HepG2 (cell line): ENCODE data around the gene ULK4. TPM values are rescaled to one million over a fixed set of nuclear protein-coding genes. Genes with fewer than 3 reads are reported as not detected.

ENCODE experiments used
- ATAC-seq: fragments of 200-7000 bp; cut with Tn5 transposase; 3 replicates; pipeline ENCODE4 v1.9.1; 2020; ENCODE audit warnings: mild to moderate bottlenecking, moderate library complexity
- BruUV-seq: library from RNA; stranded (reverse); fragments of 400-500 nt; replicated peaks from 2 replicates; lab custom pipeline; 2021; lab: Mats Ljungman, UMichigan
- CTCF ChIA-PET: fragments of 300-600 bp; formaldehyde crosslinking; extraction: SDS; loops from one replicate; lab custom pipeline; 2021; ENCODE audit warnings: low total read pairs, inconsistent platforms, low intra/inter-chr PET ratio; lab: Yijun Ruan, JAX
- POLR2A ChIA-PET: fragments of 350-600 bp; sonication (Branson Sonifier 250); formaldehyde crosslinking; loops from one replicate; lab custom pipeline; 2020; ENCODE audit warnings: antibody characterized with exemption, inconsistent platforms; lab: Yijun Ruan, JAX
- DNase-seq: peaks from one replicate; pipeline ENCODE4 v3.0.0-alpha.2; 2015; ENCODE audit warnings: low spot score
- FAIRE-seq: peaks from 3 replicates; lab custom pipeline; 2011; peaks lifted over from hg19 to GRCh38; lab: Jason Lieb, UNC
- H2AFZ ChIP-seq: one replicate; pipeline ENCODE4 v1.6.1; 2011; ENCODE audit warnings: low read length, inconsistent platforms
- H3K27ac ChIP-seq: fragments of 300-600 bp; 3 replicates; pipeline ENCODE4 v1.8.0; 2011; ENCODE audit warnings: mixed run types, mild to moderate bottlenecking, mixed read lengths, low read length, inconsistent platforms; ENCODE audit not compliant: insufficient read depth; ENCODE audit errors: extremely low read length
- H3K27me3 ChIP-seq, 2 experiments: fragments of 200-600 bp in 1 of 2; 2 replicates in 1 of 2; 3 replicates in 1 of 2; pipeline versions ENCODE4 v1.6.0 to v1.8.0; 2011; ENCODE audit warnings: low read length in 2 of 2, mild to moderate bottlenecking in 2 of 2, moderate library complexity in 2 of 2, inconsistent platforms in 1 of 2; ENCODE audit not compliant: insufficient read depth in 2 of 2, control insufficient read depth in 1 of 2
- H3K36me3 ChIP-seq, 2 experiments: fragments of 200-600 bp in 1 of 2; replicated peaks in 1 of 2; 2 replicates in 1 of 2; 3 replicates in 1 of 2; pipeline versions ENCODE4 v1.5.1 to v1.8.0; 2011; ENCODE audit warnings: low read length in 2 of 2, inconsistent platforms in 1 of 2; ENCODE audit not compliant: insufficient read depth in 2 of 2, control insufficient read depth in 1 of 2
- H3K4me1 ChIP-seq: 2 replicates; pipeline ENCODE4 v1.5.1; 2012; ENCODE audit warnings: low read length, inconsistent platforms; ENCODE audit not compliant: insufficient read depth
- H3K4me2 ChIP-seq: 2 replicates; pipeline ENCODE4 v1.6.0; 2011; ENCODE audit warnings: low read depth, low read length, inconsistent platforms
- H3K4me3 ChIP-seq, 3 experiments: fragments of 200-600 bp in 1 of 3; sonication (generic), shearing (Covaris generic) in 1 of 3; replicated peaks in 1 of 3; 2 replicates each; pipeline ENCODE4 v1.5.1; 2011 to 2016; ENCODE audit warnings: low read length in 3 of 3, inconsistent platforms in 2 of 3, low read depth in 2 of 3, mild to moderate bottlenecking in 2 of 3, control low read depth in 1 of 3, mixed read lengths in 1 of 3; ENCODE audit not compliant: insufficient read depth in 1 of 3
- H3K79me2 ChIP-seq: one replicate; pipeline ENCODE4 v1.6.1; 2011; ENCODE audit warnings: low read length, inconsistent platforms; ENCODE audit not compliant: insufficient read depth
- H3K9ac ChIP-seq: 2 replicates; pipeline ENCODE4 v1.6.0; 2011; ENCODE audit warnings: mild to moderate bottlenecking, low read depth, low read length, inconsistent platforms; ENCODE audit not compliant: insufficient read depth
- H3K9me3 ChIP-seq: 2 replicates; pipeline ENCODE4 v1.5.1; 2012; ENCODE audit warnings: mild to moderate bottlenecking, low read length
- H4K20me1 ChIP-seq: 2 replicates; pipeline ENCODE4 v1.6.0; 2011; ENCODE audit warnings: inconsistent platforms, mild to moderate bottlenecking, low read length, moderate library complexity; ENCODE audit not compliant: insufficient read depth
- BCL3 ChIP-seq: sonication (generic); formaldehyde crosslinking; IDR thresholded peaks from 2 replicates; pipeline ENCODE4 v1.5.1; 2020; ENCODE audit warnings: mild to moderate bottlenecking, missing genetic modification reagents, moderate library complexity
- HOMEZ ChIP-seq: IDR thresholded peaks from 2 replicates; pipeline ENCODE4 v1.6.1; 2016; ENCODE audit warnings: low read depth
- POGZ ChIP-seq: sonication (generic); formaldehyde crosslinking; IDR thresholded peaks from 2 replicates; pipeline ENCODE4 v1.4.0; 2020; ENCODE audit warnings: mild to moderate bottlenecking, missing genetic modification reagents
- RNF219 ChIP-seq: sonication (generic); formaldehyde crosslinking; IDR thresholded peaks from 2 replicates; pipeline ENCODE4 v1.5.0; 2020; ENCODE audit warnings: mild to moderate bottlenecking, missing genetic modification reagents
- RXRA ChIP-seq: sonication (generic); formaldehyde crosslinking; IDR thresholded peaks from 2 replicates; pipeline ENCODE4 v1.5.1; 2020; ENCODE audit warnings: missing genetic modification reagents
- ZNF121 ChIP-seq: sonication (generic); formaldehyde crosslinking; IDR thresholded peaks from 2 replicates; pipeline ENCODE4 v1.5.0; 2020; ENCODE audit warnings: mild to moderate bottlenecking, missing genetic modification reagents
- ZNF407 ChIP-seq: sonication (generic); formaldehyde crosslinking; IDR thresholded peaks from one replicate; pipeline ENCODE4 v1.5.1; 2020; ENCODE audit warnings: mild to moderate bottlenecking, missing genetic modification reagents; ENCODE audit errors: not compliant biosample characterization
- ZNF546 ChIP-seq: sonication (generic); formaldehyde crosslinking; conservative IDR thresholded peaks from 2 replicates; pipeline ENCODE4 v1.8.1; 2023; ENCODE audit warnings: mild to moderate bottlenecking, missing genetic modification reagents
- WGBS: methylation state at CpG from one replicate; pipeline ENCODE4 v1.1.6; 2017; ENCODE audit warnings: low lambda C conversion rate; 5-methylcytosine and 5-hydroxymethylcytosine counted together
- in situ Hi-C: cut with HindIII; loops from 2 replicates; pipeline ENCODE4 v1.10.0; 2017; ENCODE audit warnings: low pct_unique_long_range_greater_than_20kb; ENCODE audit not compliant: extremely low pct_ligation_motif_present
- intact Hi-C: fragments of 100-400 bp; cut with micrococcal nuclease; formaldehyde crosslinking; loops from one replicate; pipeline ENCODE4 v1.10.0; 2022; ENCODE audit not compliant: unreplicated experiment
- polyA plus RNA-seq, 8 experiments: library from polyadenylated mRNA; depleted of rRNA in 3 of 8; stranded (reverse) in 7 of 8; unstranded in 1 of 8; fragments of >200 nt; fragmentation: Illumina TruSeq in 4 of 8; extraction: Trizol in 4 of 8; gene quantifications; 2 replicates each; pipeline versions ENCODE4 v1.2.1 to v1.2.3, GENCODE V29; 2011 to 2016; ENCODE audit warnings: low read depth in 4 of 8, missing spikeins in 1 of 8, mixed read lengths in 1 of 8; ENCODE audit not compliant: insufficient read depth in 1 of 8
- total RNA-seq, 5 experiments: library from RNA; depleted of rRNA; stranded (reverse); fragments of >200 nt; fragmentation: Illumina TruSeq; extraction: Trizol; gene quantifications; 2 replicates each; pipeline ENCODE4 v1.2.3, GENCODE V29; 2016; ENCODE audit warnings: low read depth in 1 of 5

Gene ULK4
- total and polyA plus RNA-seq, 2 of the 13 experiments (the other 11 are each of a cell fraction or from before 2014, with no cell fraction given) = 6.7 to 11.8 TPM

GRCh38 chr3:41418961-41419691, 542.8 kb downstream of the ULK4 start (continued):
- TF ChIP-seq POGZ (CRISPR knock-in tag) = no peak

- no peak overlapping the region for H3K27ac ChIP-seq
- no peaks in the 10 kb centered on the region for H3K36me3 ChIP-seq
- ChIA-PET CTCF (no interaction called here), POLR2A (no interaction called here)
- peaks cover 11% of the 10 kb centered on the region; the same call in 1 of the 2 replicates for H3K4me1 ChIP-seq
- no peak for ATAC-seq
- no peak for DNase-seq
- in situ Hi-C loops = no loop called here
- H4K20me1 ChIP-seq = no peaks in the 10 kb centered on the region
- H3K9me3 ChIP-seq = no peaks in the 10 kb centered on the region
- 87% methylated on average over 3 of the region's 3 CpGs for WGBS
- no peak overlapping the region for H3K4me3 ChIP-seq
- intact Hi-C loops = no loop called here
- H3K27me3 ChIP-seq = no peaks in the 10 kb centered on the region; a peak in 1 of 5 replicates
- no peak overlapping the region for H2AFZ ChIP-seq
- no peak overlapping the region for H3K9ac ChIP-seq
- H3K4me2 ChIP-seq = no peak overlapping the region
- H3K79me2 ChIP-seq = no peaks in the 10 kb centered on the region
- FAIRE-seq = no peak
- BruUV-seq = no TSS peak
- TF ChIP-seq BCL3 (no peak), HOMEZ (CRISPR knock-in tag) (no peak), RXRA (no peak), ZNF407 (no peak), RNF219 (CRISPR knock-in tag) (no peak), ZNF121 (CRISPR knock-in tag) (no peak), ZNF546 (CRISPR knock-in tag) (no peak)
These were observed 544.3 kb downstream of the ULK4 start for GRCh38 chr3:41417574-41417973.
